HG03520 (cell line): ENCODE results near the gene LGALS14.

Experiments used
- ATAC-seq: cut with Tn5 transposase; IDR thresholded peaks from one replicate; pipeline ENCODE4 v1.9.1; 2021; ENCODE audit warnings: mild to moderate bottlenecking, moderate library complexity; ENCODE audit not compliant: unreplicated experiment

LGALS14 gene

DNA sequence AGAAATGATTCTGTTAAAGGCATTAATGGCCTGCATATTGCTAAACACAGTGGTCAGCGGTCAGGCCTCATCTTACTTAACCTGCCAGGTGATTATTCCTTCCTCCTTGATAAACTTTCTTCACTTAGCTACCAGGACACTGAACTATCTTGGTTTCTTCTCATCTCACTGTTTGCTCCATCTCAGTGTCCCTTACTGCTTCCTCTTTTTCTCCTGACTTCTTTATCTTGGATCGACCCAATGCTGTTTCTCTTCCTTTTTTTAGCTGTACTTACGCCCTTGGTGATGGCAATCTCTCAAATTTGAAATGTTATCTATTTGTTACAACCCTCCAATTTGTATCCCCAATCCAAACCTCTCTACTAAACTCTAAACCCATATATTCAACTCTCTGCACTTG lies 41.4 kb downstream of the LGALS14 start:
- no peak for ATAC-seq

- ATAC-seq = no peak
Observed at GRCh38 chr19:39746836-39747529, 42.7 kb downstream of the LGALS14 start.

- no peak for ATAC-seq
Observed at GRCh38 chr19:39749981-39750380, 45.7 kb downstream of the LGALS14 start.

DNA sequence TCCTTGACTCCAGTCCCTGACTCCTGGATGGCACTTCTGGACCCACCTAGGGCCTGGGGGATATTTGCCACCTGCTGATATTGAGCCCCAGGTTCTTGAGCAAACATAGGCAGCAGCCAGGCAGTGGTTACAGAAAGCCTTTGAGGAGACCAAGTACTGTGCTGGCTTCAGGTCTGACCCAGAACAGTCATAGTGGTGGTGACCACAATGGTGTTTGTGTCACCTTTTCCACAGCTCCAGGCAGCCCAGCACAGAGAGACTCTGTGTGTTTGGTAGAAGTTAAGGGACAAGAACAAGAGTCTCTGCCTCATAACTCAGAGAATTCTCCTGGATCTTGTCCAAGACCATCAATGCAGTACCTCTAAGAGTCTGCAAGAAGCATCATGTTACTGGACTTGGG lies 48.1 kb downstream of the LGALS14 start:
- no peak for ATAC-seq

- ATAC-seq = no peak
Observed at GRCh38 chr19:39752795-39753194, 48.5 kb downstream of the LGALS14 start.

DNA sequence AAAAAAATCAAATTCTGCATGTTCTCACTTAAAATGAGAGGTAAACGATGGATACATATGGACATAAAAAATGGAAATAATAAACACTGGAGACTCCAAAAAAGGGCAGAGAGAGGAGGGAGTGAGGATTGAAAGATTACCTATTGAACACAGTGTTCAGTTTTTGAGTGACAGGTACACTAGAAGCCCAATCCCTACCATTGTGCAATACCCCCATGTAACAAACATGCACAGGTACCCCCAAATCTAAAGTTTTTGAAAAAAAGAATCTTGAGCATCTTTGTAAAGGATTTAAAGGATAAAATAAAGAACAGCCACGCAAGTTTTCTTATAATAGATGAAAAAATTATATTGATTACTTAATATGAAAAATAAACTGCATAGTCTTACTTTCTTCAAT lies 50.3 kb downstream of the LGALS14 start:
- ATAC-seq = no peak

DNA sequence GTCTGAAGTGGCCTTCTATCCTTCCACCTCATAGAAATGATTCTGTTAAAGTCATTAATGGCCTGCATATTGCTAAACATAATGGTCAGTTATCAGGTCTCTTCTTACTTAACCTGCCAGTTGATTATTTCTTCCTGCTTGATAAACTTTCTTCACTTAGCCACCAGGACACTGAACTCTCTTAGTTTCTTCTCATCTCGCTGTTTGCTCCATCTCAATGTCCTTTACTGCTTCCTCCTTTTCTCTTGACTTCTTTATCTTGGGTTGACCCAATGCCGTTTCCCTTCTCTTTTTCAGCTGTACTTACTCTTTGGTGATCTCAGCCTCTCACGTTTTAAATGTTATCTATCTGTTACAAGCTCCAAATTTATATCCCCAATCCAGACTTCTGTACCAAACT lies 50.7 kb downstream of the LGALS14 start:
- ATAC-seq = no peak
